Common myeloid progenitor, CD34-positive (primary cell): ENCODE results near the gene ALDH1A3.

Source experiments
- CTCF ChIA-PET: fragments of 350-600 bp; sonication (Branson Sonifier 250); formaldehyde crosslinking; loops from one replicate; lab custom pipeline; 2021; ENCODE audit warnings: antibody characterized with exemption; lab: Charles Lee
- POLR2A ChIA-PET: fragments of 350-600 bp; sonication (Branson Sonifier 250); formaldehyde crosslinking; loops from one replicate; lab custom pipeline; 2021; ENCODE audit warnings: antibody characterized with exemption; lab: Charles Lee
- DNase-seq, 3 donors: peaks; one replicate each; pipeline versions ENCODE4 v3.0.0 to v3.0.0-alpha.2; 2013
- H3K27ac ChIP-seq, 2 experiments: 1 replicate in 1 of 2; 2 replicates in 1 of 2; pipeline ENCODE4 v1.7.0; 2013; ENCODE audit warnings: inconsistent platforms in 2 of 2, low read length in 2 of 2, mild to moderate bottlenecking in 2 of 2, low read depth in 1 of 2, moderate library complexity in 1 of 2; ENCODE audit not compliant: severe bottlenecking in 2 of 2, insufficient read depth in 1 of 2, poor library complexity in 1 of 2
- H3K27me3 ChIP-seq, 5 experiments: replicated peaks in 2 of 5; 1 replicate in 3 of 5; 2 replicates in 2 of 5; pipeline versions ENCODE4 v1.6.1 to v1.7.0; 2013; ENCODE audit warnings: low read length in 4 of 5, mild to moderate bottlenecking in 2 of 5, moderate library complexity in 2 of 5, inconsistent platforms in 1 of 5; ENCODE audit not compliant: insufficient read depth in 5 of 5, control insufficient read depth in 4 of 5
- H3K36me3 ChIP-seq, 4 experiments: 1 replicate in 2 of 4; 2 replicates in 2 of 4; pipeline versions ENCODE4 v1.6.1 to v1.7.0; 2013; ENCODE audit warnings: low read length in 3 of 4, control low read depth in 1 of 4, mild to moderate bottlenecking in 1 of 4; ENCODE audit not compliant: control insufficient read depth in 4 of 4, insufficient read depth in 4 of 4
- H3K4me1 ChIP-seq, 4 experiments: 1 replicate in 3 of 4; 2 replicates in 1 of 4; pipeline versions ENCODE4 v1.6.1 to v1.7.1; 2013; ENCODE audit warnings: low read length in 3 of 4, mild to moderate bottlenecking in 3 of 4, control low read depth in 1 of 4, inconsistent platforms in 1 of 4, moderate library complexity in 1 of 4; ENCODE audit not compliant: control insufficient read depth in 4 of 4, insufficient read depth in 4 of 4; ENCODE audit errors: control extremely low read depth in 1 of 4
- H3K4me3 ChIP-seq, 7 experiments: 1 replicate in 4 of 7; 2 replicates in 3 of 7; pipeline versions ENCODE4 v1.5.1 to v1.7.0; 2013; ENCODE audit warnings: mild to moderate bottlenecking in 7 of 7, low read length in 6 of 7, moderate library complexity in 6 of 7, inconsistent platforms in 2 of 7, low read depth in 2 of 7, control low read depth in 1 of 7; ENCODE audit not compliant: insufficient read depth in 4 of 7, control insufficient read depth in 1 of 7; ENCODE audit errors: extremely low read depth in 1 of 7
- H3K9me3 ChIP-seq, 5 experiments: 1 replicate in 4 of 5; 2 replicates in 1 of 5; pipeline versions ENCODE4 v1.6.1 to v1.7.1; 2013; ENCODE audit warnings: low read length in 4 of 5, mild to moderate bottlenecking in 2 of 5, inconsistent platforms in 1 of 5, low read depth in 1 of 5, moderate library complexity in 1 of 5; ENCODE audit not compliant: control insufficient read depth in 4 of 5, insufficient read depth in 2 of 5; ENCODE audit errors: control extremely low read depth in 1 of 5
- WGBS: methylation state at CpG from one replicate; pipeline ENCODE4 v1.1.5; 2013; ENCODE audit not compliant: insufficient coverage; 5-methylcytosine and 5-hydroxymethylcytosine counted together

The ALDH1A3 gene

DNA sequence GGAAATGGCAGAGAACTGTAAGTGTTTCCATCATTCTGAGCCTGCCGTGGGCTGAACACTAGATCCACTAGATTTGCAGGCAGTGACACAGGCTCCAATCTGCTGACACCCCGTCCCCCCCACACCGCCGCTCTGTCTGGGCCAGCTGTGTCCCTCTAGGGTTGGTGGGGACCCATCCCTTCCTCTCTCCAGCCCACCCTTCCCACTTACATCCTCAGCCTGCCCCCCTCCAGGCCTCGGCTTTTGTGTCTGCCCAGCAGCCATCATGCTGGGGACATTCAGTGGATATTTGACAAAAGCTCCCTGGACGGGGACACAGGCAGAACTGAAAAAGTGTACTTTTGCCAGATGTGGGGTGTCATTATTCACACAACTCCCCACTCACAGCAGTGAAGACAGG lies 28.8 kb downstream of the ALDH1A3 start:
- Histone ChIP-seq H3K27me3 (no peaks in the 10 kb centered on the region), H3K36me3 (no peaks in the 10 kb centered on the region), H3K4me1 (no peaks in the 10 kb centered on the region), H3K9me3 (peaks cover 0 to 3% (median 0%) of the 10 kb centered on the region in 5 experiments), H3K27ac (no peak overlapping the region), H3K4me3 (no peak overlapping the region)
- 100% methylated on average over 3 of the region's 6 CpGs for WGBS
- DNase-seq: no peak
- CTCF ChIA-PET: interaction anchor here (4.9 kb wide), 1 partner anchor 9 kb away, joined by 37 read pairs; the partner anchor contains the start of gene LRRK1
- POLR2A ChIA-PET: no interaction called here

DNA sequence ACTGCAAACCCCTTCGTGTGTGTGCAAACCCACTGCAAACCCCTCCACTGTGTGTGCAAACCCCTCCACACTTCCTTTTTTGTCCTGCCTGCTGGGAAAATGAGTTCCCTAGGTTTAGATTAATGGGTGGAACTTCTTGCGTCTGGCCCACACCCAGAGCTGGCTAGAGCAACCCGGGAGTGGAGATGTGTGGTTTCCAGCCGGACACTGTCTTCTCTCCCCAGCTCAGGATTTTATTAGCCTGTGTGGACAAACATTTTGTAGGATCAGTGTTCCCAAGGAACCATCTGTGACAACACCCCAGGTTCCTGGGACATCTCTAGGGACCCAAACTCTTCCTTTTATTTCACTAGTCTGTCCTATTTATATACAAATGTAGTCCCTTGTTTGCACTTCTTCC lies 29.9 kb downstream of the ALDH1A3 start:
- CTCF ChIA-PET: no interaction called here
- Histone ChIP-seq H3K4me1 (no peaks in the 10 kb centered on the region), H3K9me3 (peaks cover 0 to 3% (median 0%) of the 10 kb centered on the region in 5 experiments), H3K36me3 (no peaks in the 10 kb centered on the region), H3K27me3 (no peaks in the 10 kb centered on the region), H3K27ac (no peak overlapping the region), H3K4me3 (no peak overlapping the region)
- DNase-seq: no peak
- 100% methylated on average over 3 of the region's 4 CpGs for WGBS
- POLR2A ChIA-PET: no interaction called here

DNA sequence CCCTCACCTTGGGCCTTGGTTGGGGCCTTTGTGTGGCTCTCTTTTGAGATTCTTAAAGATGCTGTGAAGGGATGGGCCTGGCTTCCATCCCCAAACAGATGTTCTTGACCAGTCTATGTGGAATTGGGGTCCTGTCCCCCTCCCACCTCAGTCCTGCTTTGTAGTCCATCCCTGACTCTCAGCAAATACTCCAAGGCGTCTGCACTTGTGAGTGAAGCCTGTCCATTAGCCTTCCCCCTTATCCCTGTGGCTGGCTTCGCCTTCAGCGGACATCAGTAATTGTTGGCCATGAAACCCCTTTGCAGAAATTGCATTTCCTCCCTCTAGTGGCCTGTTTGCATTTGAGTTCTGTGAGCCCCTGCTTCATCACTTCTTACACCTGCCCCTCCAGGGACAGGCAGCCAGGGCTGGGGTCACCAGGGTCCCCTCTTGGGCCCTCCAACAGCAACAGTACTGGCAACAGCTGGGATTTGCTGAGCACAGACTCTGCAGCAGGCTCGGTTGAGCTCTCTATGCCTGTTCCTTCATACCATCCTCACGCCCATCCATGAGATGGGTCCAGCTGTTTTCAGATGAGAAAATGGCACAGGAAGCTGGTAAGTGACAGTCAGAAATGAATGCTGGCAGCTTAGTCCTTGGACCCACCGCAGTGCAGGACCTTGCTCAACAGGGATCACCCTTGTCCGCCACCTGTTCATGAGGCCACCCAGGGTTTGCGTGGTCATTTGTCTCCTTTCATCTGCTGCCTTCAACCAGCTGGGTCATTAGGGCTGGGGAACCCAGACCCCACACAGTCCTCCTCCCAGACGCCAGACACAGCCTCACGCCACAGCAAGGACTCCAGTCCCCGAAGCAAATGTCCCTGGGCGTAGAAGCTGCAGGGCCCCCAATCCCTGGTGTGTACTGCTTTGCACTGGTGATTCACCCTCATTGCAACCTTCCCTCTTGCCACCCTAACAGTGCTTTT lies 30.6 kb downstream of the ALDH1A3 start:
- 98% methylated on average over 12 of the region's 12 CpGs for WGBS
- DNase-seq: no peak
- no peaks in the 10 kb centered on the region for H3K4me1 ChIP-seq
- no peaks in the 10 kb centered on the region for H3K36me3 ChIP-seq
- no peak overlapping the region for H3K4me3 ChIP-seq
- no peak overlapping the region for H3K27ac ChIP-seq
- CTCF ChIA-PET: interaction anchor here (1.0 to 1.4 kb wide), 3 partner anchors 33 to 99 kb away, joined by 3 to 4 read pairs (median 4); no protein-coding TSS in a partner anchor
- peaks cover 0 to 3% (median 0%) of the 10 kb centered on the region in 5 experiments for H3K9me3 ChIP-seq
- POLR2A ChIA-PET: interaction anchor here (0.6 kb wide), 1 partner anchor 11 kb away, joined by 3 read pairs; no protein-coding TSS in a partner anchor
- no peaks in the 10 kb centered on the region for H3K27me3 ChIP-seq

DNA sequence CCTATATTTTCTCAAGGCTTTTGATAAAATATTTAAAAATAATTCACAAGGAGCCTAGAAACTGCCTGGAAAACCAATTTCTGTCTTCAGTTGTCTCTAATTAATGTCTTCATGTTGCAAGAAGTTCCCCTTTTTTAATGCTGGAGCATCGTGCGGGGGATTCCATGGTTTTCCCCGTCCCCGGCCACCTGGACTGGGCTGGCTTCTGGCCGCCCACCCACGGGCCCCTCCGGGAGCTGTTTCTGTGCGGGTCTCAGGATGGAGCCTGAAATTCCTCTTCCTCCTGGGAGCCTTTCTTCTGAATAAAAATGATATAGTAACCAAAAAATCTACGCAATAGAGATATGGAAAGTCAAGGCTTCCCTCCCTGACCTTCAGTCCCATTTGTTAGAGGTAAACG lies 31.5 kb downstream of the ALDH1A3 start:
- no peaks in the 10 kb centered on the region for H3K36me3 ChIP-seq
- CTCF ChIA-PET: interaction anchor here (1.0 to 1.4 kb wide), 3 partner anchors 32 to 105 kb away, joined by 3 to 4 read pairs (median 4); no protein-coding TSS in a partner anchor
- 96% methylated on average over 8 of the region's 10 CpGs for WGBS
- H3K27ac ChIP-seq: no peak overlapping the region
- DNase-seq: no peak
- no peaks in the 10 kb centered on the region for H3K27me3 ChIP-seq
- no peaks in the 10 kb centered on the region for H3K4me1 ChIP-seq
- H3K9me3 ChIP-seq: peaks cover 0 to 3% (median 0%) of the 10 kb centered on the region in 5 experiments
- POLR2A ChIA-PET: no interaction called here
- no peak overlapping the region for H3K4me3 ChIP-seq

DNA sequence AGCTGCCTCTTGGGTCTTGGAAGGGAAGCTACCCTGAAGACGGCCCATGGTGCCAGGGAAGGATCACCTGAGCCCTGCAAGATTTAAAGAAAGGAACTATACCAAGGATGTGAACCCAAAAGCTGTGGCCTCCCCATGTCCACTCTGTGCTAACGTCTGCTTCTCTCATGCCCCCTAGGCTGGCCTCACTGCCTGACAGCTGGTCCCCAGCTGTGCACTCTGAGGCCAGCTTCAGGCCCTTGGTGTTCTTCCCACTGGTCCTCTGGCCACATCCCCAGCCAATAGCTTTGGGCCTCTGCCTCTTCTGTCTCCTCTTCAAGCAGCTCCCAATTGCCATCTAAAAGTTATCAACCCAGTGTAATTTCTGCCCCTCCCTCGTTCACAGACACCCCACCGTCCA lies 34.3 kb downstream of the ALDH1A3 start:
- Histone ChIP-seq H3K4me3 (no peak overlapping the region), H3K27ac (no peak overlapping the region), H3K9me3 (peaks cover 0 to 3% (median 0%) of the 10 kb centered on the region in 5 experiments), H3K4me1 (peaks cover 0 to 13% (median 10%) of the 10 kb centered on the region in 4 experiments), H3K27me3 (no peaks in the 10 kb centered on the region), H3K36me3 (peaks cover 0 to 7% (median 0%) of the 10 kb centered on the region in 4 experiments)
- no peak for DNase-seq
- WGBS: 96% methylated on average over 4 of the region's 4 CpGs
- CTCF ChIA-PET: interaction anchor here (1.5 to 11.9 kb wide), 2 partner anchors 11 to 91 kb away, joined by 5 to 250 read pairs; no protein-coding TSS in a partner anchor
- POLR2A ChIA-PET: interaction anchor here (0.6 kb wide), 1 partner anchor 118 kb away, joined by 3 read pairs; no protein-coding TSS in a partner anchor

DNA sequence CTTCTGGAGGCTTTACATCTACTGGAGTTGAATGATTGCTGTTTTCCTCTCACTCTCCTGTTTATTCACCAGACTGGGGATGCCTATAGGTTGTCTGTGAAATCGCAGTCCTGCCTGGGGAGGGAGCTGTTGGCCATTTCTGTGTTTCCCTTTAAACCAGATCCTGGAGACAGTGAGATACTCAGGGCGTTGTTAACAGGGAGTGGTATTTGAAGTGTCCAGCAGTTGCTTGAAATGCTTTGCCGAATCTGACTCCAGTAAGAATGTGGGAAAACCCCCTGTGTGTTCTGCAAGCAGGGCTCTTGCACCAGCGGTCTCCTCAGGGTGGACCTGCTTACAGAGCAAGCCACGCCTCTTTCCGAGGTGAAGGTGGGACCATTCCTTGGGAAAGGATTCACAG lies 35.2 kb downstream of the ALDH1A3 start:
- POLR2A ChIA-PET: no interaction called here
- no peak overlapping the region for H3K4me3 ChIP-seq
- peaks cover 0 to 17% (median 14%) of the 10 kb centered on the region in 4 experiments for H3K4me1 ChIP-seq
- H3K36me3 ChIP-seq: peaks cover 0 to 7% (median 0%) of the 10 kb centered on the region in 4 experiments
- no peak for DNase-seq
- CTCF ChIA-PET: interaction anchor here (1.5 to 11.9 kb wide), 3 partner anchors 8 to 90 kb away, joined by 5 to 250 read pairs (median 37); no protein-coding TSS in a partner anchor
- no peak overlapping the region for H3K27ac ChIP-seq
- 100% methylated on average over 5 of the region's 6 CpGs for WGBS
- peaks cover 0 to 3% (median 0%) of the 10 kb centered on the region in 5 experiments for H3K9me3 ChIP-seq
- H3K27me3 ChIP-seq: no peaks in the 10 kb centered on the region
